ENCODE data around the gene PATE4.

Gene PATE4

GRCh38 chr11:125887373-125888324, 54.5 kb downstream of the PATE4 start, which contains the start of gene HYLS1:
HYLS1 (plus strand) TSS chr11:125887668; CDS start chr11:125899369, 11,701 bp downstream.
- peak; percentile 90 for DNase-seq (ENCODE audit: low spot score)

Data from left forelimb (tissue), 1 donor.